Panc1 (cell line): Measurements from ENCODE around the gene NECAB2. TPM values are rescaled to one million over a fixed set of nuclear protein-coding genes. Genes with fewer than 3 reads are reported as not detected.

Experiments
- ATAC-seq: fragments of 200-7000 bp; cut with Tn5 transposase; 2 replicates; pipeline ENCODE4 v1.9.1; 2020; ENCODE audit warnings: mild to moderate bottlenecking, moderate library complexity
- BruUV-seq: library from RNA; stranded (reverse); fragments of 400-500 nt; replicated peaks from 2 replicates; lab custom pipeline; 2021; lab: Mats Ljungman, UMichigan
- CTCF ChIA-PET: fragments of 300-600 bp; sonication (Branson Sonifier 250); formaldehyde crosslinking; loops from one replicate; lab custom pipeline; 2022; ENCODE audit warnings: antibody characterized with exemption; lab: Charles Lee
- POLR2A ChIA-PET: fragments of 300-600 bp; sonication (Branson Sonifier 250); formaldehyde crosslinking; loops from one replicate; lab custom pipeline; 2022; ENCODE audit warnings: antibody characterized with exemption; lab: Charles Lee
- DNase-seq: peaks from one replicate; pipeline ENCODE4 v3.0.0-alpha.2; 2010; ENCODE audit warnings: low read depth, low spot score
- H3K27ac ChIP-seq: 2 replicates; pipeline ENCODE4 v1.5.1; 2011; ENCODE audit warnings: mild to moderate bottlenecking, low read length, inconsistent platforms
- H3K27me3 ChIP-seq: fragments of 200-500 bp; sonication (Bioruptor generic); 2 replicates; pipeline ENCODE4 v1.6.0; 2014; ENCODE audit warnings: low read length, inconsistent platforms; ENCODE audit not compliant: control insufficient read depth, insufficient read depth
- H3K36me3 ChIP-seq: fragments of 200-500 bp; sonication (Bioruptor generic); 2 replicates; pipeline ENCODE4 v1.5.1; 2014; ENCODE audit warnings: inconsistent platforms, mild to moderate bottlenecking, low read length, moderate library complexity; ENCODE audit not compliant: control insufficient read depth, insufficient read depth
- H3K4me1 ChIP-seq: 2 replicates; pipeline ENCODE4 v1.5.1; 2011; ENCODE audit warnings: inconsistent platforms, mild to moderate bottlenecking, low read length, moderate library complexity; ENCODE audit not compliant: control insufficient read depth, insufficient read depth
- H3K4me3 ChIP-seq, 2 experiments: 2 replicates each; pipeline ENCODE4 v1.5.1; 2011 to 2012; ENCODE audit warnings: low read depth in 2 of 2, low read length in 2 of 2, mild to moderate bottlenecking in 2 of 2, inconsistent platforms in 1 of 2, moderate library complexity in 1 of 2
- H3K9me3 ChIP-seq: fragments of 200-500 bp; sonication (Bioruptor generic); 2 replicates; pipeline ENCODE4 v1.5.1; 2014; ENCODE audit warnings: low read depth, mild to moderate bottlenecking, inconsistent platforms, low read length, moderate library complexity; ENCODE audit not compliant: control insufficient read depth, insufficient read depth
- CTCF ChIP-seq: fragments of 450-650 bp; IDR thresholded peaks from 2 replicates; pipeline ENCODE4 v1.5.1; 2017; ENCODE audit warnings: mild to moderate bottlenecking
- POLR2AphosphoS5 ChIP-seq: IDR thresholded peaks from 2 replicates; pipeline ENCODE4 v1.6.1; 2012; ENCODE audit warnings: mild to moderate bottlenecking, low read depth, low read length, moderate library complexity
- REST ChIP-seq, 2 experiments: IDR thresholded peaks; 2 replicates each; pipeline ENCODE4 v1.6.1; 2011 to 2012; ENCODE audit warnings: low read depth in 2 of 2, control low read depth in 1 of 2, low read length in 1 of 2, mild to moderate bottlenecking in 1 of 2, moderate library complexity in 1 of 2; ENCODE audit not compliant: insufficient read depth in 1 of 2
- SIN3A ChIP-seq: IDR thresholded peaks from 2 replicates; pipeline ENCODE4 v1.6.1; 2012; ENCODE audit warnings: low read depth, mild to moderate bottlenecking, low read length, moderate library complexity, borderline replicate concordance; ENCODE audit not compliant: insufficient read depth
- TCF7L2 ChIP-seq: IDR thresholded peaks from 2 replicates; pipeline ENCODE4 v1.6.1; 2011; ENCODE audit warnings: mild to moderate bottlenecking, low read depth, low read length, inconsistent platforms
- in situ Hi-C: cut with HindIII; loops from 2 replicates; pipeline ENCODE4 v1.10.0; 2016; ENCODE audit warnings: low sequenced_read_pairs, low pct_unique_long_range_greater_than_20kb
- intact Hi-C: fragments of 100-400 bp; cut with micrococcal nuclease; formaldehyde crosslinking; loops from one replicate; pipeline ENCODE4 v1.10.0; 2022; ENCODE audit not compliant: unreplicated experiment
- total RNA-seq: library from RNA; stranded (reverse); gene quantifications from one replicate; pipeline ENCODE4 v1.2.1, GENCODE V29; 2021; ENCODE audit not compliant: unreplicated experiment

Gene NECAB2
- total RNA-seq, 1 experiment from 2014 or later, result 0.33 TPM

GRCh38 chr16:83972256-83973008 is 4.4 kb downstream of the NECAB2 start:
- no peaks in the 10 kb centered on the region for H3K4me1 ChIP-seq
- DNase-seq, result no peak
- H3K36me3 ChIP-seq, result no peaks in the 10 kb centered on the region
- no TSS peak for BruUV-seq
- ChIA-PET POLR2A (no interaction called here), CTCF (no interaction called here)
- ATAC-seq, result no peak
- TF ChIP-seq TCF7L2 (no peak), REST (IDR thresholded peaks at IDR 0.05; ENCODE audit: insufficient read depth in 1 of 2, low read depth in 2 of 2, low read length in 1 of 2) (no peak), CTCF (no peak), POLR2AphosphoS5 (no peak), SIN3A (no peak)
- in situ Hi-C loops (no loop called here), intact Hi-C loops (no loop called here)
- no peak overlapping the region for H3K27ac ChIP-seq
- H3K9me3 ChIP-seq, result no peaks in the 10 kb centered on the region
- no peak overlapping the region for H3K4me3 ChIP-seq
- no peaks in the 10 kb centered on the region for H3K27me3 ChIP-seq

- ChIA-PET CTCF (no interaction called here), POLR2A (no interaction called here)
- no peaks in the 10 kb centered on the region for H3K9me3 ChIP-seq
- no peak for ATAC-seq
- in situ Hi-C loops, result no loop called here
- H3K36me3 ChIP-seq, result no peaks in the 10 kb centered on the region
- intact Hi-C loops, result no loop called here
- H3K27ac ChIP-seq, result no peak overlapping the region
- DNase-seq, result no peak
- H3K4me3 ChIP-seq, result no peak overlapping the region
- BruUV-seq, result no TSS peak
- TF ChIP-seq POLR2AphosphoS5, result no peak
- TF ChIP-seq TCF7L2, result no peak
- no peak for TF ChIP-seq SIN3A
- no peak for TF ChIP-seq REST (IDR thresholded peaks at IDR 0.05; ENCODE audit: insufficient read depth in 1 of 2, low read depth in 2 of 2, low read length in 1 of 2)
- no peaks in the 10 kb centered on the region for H3K27me3 ChIP-seq
- H3K4me1 ChIP-seq, result no peaks in the 10 kb centered on the region
Observed at GRCh38 chr16:83973077-83973476, 5.0 kb downstream of the NECAB2 start.
